GM10266 (cell line): ENCODE measurements around the gene TGFB2.

ENCODE experiments used
- DNase-seq: peaks from one replicate; pipeline ENCODE4 v3.0.0; 2012; ENCODE audit errors: extremely low spot score
- TF ChIP-seq, protein P1 (sequence below): IDR thresholded peaks from 2 replicates; pipeline ENCODE4 v1.5.1; 2012; ENCODE audit warnings: mild to moderate bottlenecking, low read depth; ENCODE audit not compliant: control insufficient read depth, insufficient read depth; ENCODE audit errors: missing control alignments

TGFB2 gene

GRCh38 chr1:218426343-218426657 lies 81.2 kb downstream of the TGFB2 start:
- no peak for DNase-seq
- TF ChIP-seq, protein P1, sequence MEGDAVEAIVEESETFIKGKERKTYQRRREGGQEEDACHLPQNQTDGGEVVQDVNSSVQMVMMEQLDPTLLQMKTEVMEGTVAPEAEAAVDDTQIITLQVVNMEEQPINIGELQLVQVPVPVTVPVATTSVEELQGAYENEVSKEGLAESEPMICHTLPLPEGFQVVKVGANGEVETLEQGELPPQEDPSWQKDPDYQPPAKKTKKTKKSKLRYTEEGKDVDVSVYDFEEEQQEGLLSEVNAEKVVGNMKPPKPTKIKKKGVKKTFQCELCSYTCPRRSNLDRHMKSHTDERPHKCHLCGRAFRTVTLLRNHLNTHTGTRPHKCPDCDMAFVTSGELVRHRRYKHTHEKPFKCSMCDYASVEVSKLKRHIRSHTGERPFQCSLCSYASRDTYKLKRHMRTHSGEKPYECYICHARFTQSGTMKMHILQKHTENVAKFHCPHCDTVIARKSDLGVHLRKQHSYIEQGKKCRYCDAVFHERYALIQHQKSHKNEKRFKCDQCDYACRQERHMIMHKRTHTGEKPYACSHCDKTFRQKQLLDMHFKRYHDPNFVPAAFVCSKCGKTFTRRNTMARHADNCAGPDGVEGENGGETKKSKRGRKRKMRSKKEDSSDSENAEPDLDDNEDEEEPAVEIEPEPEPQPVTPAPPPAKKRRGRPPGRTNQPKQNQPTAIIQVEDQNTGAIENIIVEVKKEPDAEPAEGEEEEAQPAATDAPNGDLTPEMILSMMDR, result no peak

GRCh38 chr1:218429301-218429700 lies 84.2 kb downstream of the TGFB2 start:
- no peak for DNase-seq
- TF ChIP-seq, protein P1, result no peak

- DNase-seq, result no peak
- TF ChIP-seq, protein P1, result no peak
Measured at GRCh38 chr1:218430346-218430745, 85.2 kb downstream of the TGFB2 start.

- DNase-seq, result no peak
- TF ChIP-seq, protein P1, result no peak
Measured at GRCh38 chr1:218430822-218431221, 85.7 kb downstream of the TGFB2 start.

- no peak for DNase-seq
- TF ChIP-seq, protein P1, result no peak
Measured at GRCh38 chr1:218431476-218431875, 86.3 kb downstream of the TGFB2 start.

GRCh38 chr1:218433744-218434143 lies 88.6 kb downstream of the TGFB2 start:
- DNase-seq, result no peak
- TF ChIP-seq, protein P1, result no peak

DNA sequence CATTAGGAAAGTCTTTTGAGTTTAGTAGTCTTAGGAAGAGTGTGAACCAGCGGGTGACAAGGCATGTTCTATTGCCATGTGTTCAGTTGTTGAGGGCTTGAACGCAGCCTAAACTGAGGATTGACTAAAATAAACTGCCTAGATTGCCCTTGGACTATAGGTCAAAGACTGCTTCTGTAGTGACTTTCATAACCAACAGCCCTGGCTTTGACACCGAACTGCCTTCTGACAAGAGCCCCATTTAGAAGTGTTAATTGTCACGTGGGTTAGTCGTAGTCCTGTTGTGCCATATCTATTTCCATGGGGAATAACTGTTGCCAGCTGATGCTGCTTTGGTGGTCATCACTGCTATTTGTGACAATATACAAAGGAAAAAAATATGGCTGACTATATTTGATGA lies 90.4 kb downstream of the TGFB2 start:
- DNase-seq, result no peak
- TF ChIP-seq, protein P1, result no peak
